ENCODE measurements around the gene CHD5.

DNA sequence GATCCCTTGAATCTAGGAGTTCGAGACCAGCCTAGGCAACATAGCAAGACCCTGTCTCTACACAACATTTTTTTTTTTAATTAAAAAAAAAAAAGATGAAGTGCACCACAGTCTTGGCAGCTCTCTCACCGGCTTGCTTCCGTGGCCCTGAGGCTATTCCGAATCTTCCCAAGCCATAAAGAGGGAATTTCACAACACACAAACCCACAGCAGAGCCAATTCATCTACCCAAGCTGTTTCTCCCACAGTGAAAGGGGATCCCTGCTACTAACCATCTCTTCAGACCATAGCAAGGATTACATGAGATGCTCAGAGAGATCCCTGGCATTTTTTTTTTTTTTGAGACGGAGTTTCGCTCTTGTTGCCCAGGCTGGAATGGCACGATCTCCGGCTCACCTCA lies 8.3 kb upstream of the CHD5 start:
- TF ChIP-seq EZH2 (IDR thresholded peaks at IDR 0.05; ENCODE audit: insufficient read depth, poor library complexity, severe bottlenecking) (no peak), EZH2phosphoT487 (IDR thresholded peaks at IDR 0.05; ENCODE audit: insufficient read depth, low read depth) (no peak)

All from GM23248 (cell line).